ELR (cell line): ENCODE results near the gene CD226.

Experiments
- DNase-seq: peaks from one replicate; pipeline ENCODE4 v3.0.0-alpha.2; 2015; ENCODE audit warnings: low read depth

Gene CD226

DNA sequence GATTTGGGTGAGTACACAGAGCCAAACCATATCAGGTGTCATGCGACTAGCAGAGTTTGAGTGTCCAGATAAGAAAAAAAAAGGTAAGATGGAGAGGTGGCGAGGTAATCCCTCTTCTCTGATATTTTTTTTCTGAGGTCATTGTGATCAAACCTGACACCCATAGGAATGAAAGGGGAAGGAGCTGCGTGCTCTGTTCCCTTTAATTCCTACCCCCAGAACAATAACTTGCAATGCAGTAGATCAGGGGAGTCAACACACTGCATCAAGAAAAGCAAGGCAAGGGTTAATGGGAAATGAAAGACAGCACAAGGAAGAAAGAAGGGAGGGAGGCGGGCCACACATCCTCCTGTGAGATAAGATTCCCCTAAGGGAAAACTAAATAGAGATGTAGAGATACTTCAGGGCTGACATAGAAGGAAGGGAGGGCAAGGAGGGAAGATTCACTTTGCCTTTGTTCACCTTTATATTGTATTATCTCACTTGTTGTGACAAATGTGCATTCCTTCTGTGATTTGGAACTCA lies 132.8 kb downstream of the CD226 start:
- DNase-seq: no peak

DNA sequence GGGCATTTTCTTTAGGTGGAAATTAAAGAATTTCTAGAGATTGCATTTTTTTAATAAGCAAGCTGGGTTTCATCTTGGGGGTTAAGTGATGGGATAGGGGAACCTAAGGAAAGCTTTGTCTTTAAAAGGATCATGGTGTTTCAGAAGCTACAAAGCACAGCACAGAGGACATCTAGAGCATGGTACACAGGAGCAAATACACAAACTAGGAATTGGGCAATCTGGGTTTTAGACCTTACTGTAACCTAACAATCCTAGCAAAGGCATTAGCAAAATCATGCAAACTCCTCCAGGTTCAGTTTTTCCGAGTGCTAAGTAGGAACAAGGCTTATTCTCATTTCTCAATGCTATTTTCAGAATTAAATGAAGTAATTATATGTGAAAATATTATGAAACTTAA lies 134.1 kb downstream of the CD226 start:
- DNase-seq: no peak

DNA sequence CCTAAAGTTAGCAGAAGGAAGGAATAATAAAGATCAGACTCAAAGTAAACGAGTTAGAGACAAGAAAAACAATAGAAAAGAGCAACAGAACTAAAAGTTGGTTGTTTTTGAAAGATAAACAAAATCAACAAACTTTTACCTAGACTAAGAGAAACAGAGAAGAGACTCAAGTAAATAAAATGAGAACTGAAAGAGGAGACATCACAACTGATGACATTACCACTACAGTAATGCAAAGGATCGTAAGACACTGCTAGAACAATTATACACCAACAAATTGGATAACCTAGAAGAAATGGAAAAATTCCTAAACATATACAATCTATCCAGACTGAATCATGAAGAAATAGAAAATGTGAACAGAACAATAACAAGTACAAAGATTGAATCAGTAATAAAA lies 139.3 kb downstream of the CD226 start:
- no peak for DNase-seq

DNA sequence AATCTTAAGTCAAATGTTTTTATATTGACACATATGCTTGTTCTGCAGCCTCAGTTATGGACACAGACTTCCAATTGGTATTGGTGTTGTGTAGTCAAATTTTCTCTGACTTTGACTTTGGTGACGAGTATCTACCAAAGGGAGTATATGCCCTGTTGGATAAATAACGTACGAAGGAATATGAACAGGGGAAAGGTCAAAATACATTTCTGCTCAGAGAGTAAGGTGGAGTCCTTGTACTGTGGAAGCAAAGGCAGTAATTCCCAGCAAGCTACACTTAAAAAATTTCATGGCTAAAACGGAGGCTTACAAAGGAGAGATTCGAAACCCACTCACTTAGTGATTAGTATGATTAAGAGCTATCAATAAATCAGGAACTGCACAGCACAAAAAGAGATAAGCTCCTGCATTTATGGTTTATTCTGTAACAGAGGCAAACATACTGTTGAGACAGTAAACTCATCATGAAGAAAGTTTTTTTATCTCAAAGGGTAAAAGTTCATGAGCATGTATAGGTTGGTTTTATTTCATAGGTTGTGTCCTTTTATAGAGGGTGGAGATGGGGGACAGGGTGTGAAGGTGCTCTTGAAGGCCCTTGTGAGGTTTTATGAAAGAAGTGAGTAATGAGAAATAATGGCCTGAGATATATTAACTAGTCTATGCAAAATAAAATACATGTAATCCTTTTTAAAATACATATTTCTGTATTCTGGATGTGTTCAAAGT lies 142.7 kb downstream of the CD226 start:
- no peak for DNase-seq
